Parathyroid adenoma (tissue), 2 donors: ENCODE measurements around the gene PDE4D.

ENCODE experiments used
- H2AFZ ChIP-seq: fragments of 300-600 bp; sonication (generic); one replicate; pipeline ENCODE4 v1.7.0; 2017; ENCODE audit warnings: antibody characterized with exemption, mild to moderate bottlenecking
- H3K27ac ChIP-seq: fragments of 300-600 bp; sonication (generic); one replicate; pipeline ENCODE4 v1.7.0; 2017
- H3K27me3 ChIP-seq: fragments of 300-600 bp; sonication (generic); one replicate; pipeline ENCODE4 v1.7.0; 2017; ENCODE audit warnings: low read length; ENCODE audit not compliant: control insufficient read depth, insufficient read depth
- H3K36me3 ChIP-seq: fragments of 300-600 bp; sonication (generic); one replicate; pipeline ENCODE4 v1.7.0; 2017; ENCODE audit warnings: low read length; ENCODE audit not compliant: control insufficient read depth, insufficient read depth
- H3K4me1 ChIP-seq: fragments of 300-600 bp; sonication (generic); one replicate; pipeline ENCODE4 v1.7.0; 2017; ENCODE audit warnings: control low read depth
- H3K4me2 ChIP-seq: fragments of 300-600 bp; sonication (generic); one replicate; pipeline ENCODE4 v1.7.0; 2017; ENCODE audit warnings: low read length
- H3K4me3 ChIP-seq: fragments of 300-600 bp; sonication (generic); one replicate; pipeline ENCODE4 v1.7.0; 2017; ENCODE audit warnings: low read depth, low read length
- H3K79me2 ChIP-seq: fragments of 300-600 bp; sonication (generic); one replicate; pipeline ENCODE4 v1.7.0; 2017; ENCODE audit warnings: control low read depth
- H3K9ac ChIP-seq: fragments of 300-600 bp; sonication (generic); one replicate; pipeline ENCODE4 v1.7.0; 2017; ENCODE audit warnings: mild to moderate bottlenecking
- H3K9me3 ChIP-seq: fragments of 300-600 bp; sonication (generic); one replicate; pipeline ENCODE4 v1.7.0; 2017; ENCODE audit warnings: low read length; ENCODE audit not compliant: control insufficient read depth
- TF ChIP-seq, protein P1 (sequence below): fragments of 300-600 bp; sonication (generic); IDR thresholded peaks from one replicate; pipeline ENCODE4 v1.7.0; 2017; ENCODE audit warnings: antibody characterized with exemption, mild to moderate bottlenecking
- donor health status: primary hyperparathyroidism.

Gene PDE4D

GRCh38 chr5:59535561-59535960 lies 358.0 kb downstream of the PDE4D start:
- Histone ChIP-seq H3K4me3 (no peak overlapping the region), H3K79me2 (no peaks in the 10 kb centered on the region), H3K4me2 (no peak overlapping the region), H3K4me1 (peaks cover 3% of the 10 kb centered on the region), H3K27me3 (no peaks in the 10 kb centered on the region), H3K36me3 (no peaks in the 10 kb centered on the region), H3K9ac (no peak overlapping the region), H3K27ac (no peak overlapping the region), H3K9me3 (no peaks in the 10 kb centered on the region), H2AFZ (no peak overlapping the region)
- TF ChIP-seq, protein P1, sequence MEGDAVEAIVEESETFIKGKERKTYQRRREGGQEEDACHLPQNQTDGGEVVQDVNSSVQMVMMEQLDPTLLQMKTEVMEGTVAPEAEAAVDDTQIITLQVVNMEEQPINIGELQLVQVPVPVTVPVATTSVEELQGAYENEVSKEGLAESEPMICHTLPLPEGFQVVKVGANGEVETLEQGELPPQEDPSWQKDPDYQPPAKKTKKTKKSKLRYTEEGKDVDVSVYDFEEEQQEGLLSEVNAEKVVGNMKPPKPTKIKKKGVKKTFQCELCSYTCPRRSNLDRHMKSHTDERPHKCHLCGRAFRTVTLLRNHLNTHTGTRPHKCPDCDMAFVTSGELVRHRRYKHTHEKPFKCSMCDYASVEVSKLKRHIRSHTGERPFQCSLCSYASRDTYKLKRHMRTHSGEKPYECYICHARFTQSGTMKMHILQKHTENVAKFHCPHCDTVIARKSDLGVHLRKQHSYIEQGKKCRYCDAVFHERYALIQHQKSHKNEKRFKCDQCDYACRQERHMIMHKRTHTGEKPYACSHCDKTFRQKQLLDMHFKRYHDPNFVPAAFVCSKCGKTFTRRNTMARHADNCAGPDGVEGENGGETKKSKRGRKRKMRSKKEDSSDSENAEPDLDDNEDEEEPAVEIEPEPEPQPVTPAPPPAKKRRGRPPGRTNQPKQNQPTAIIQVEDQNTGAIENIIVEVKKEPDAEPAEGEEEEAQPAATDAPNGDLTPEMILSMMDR = no peak

GRCh38 chr5:59533730-59534108 lies 359.8 kb downstream of the PDE4D start:
- TF ChIP-seq, protein P1 = no peak
- H3K27me3 ChIP-seq = no peaks in the 10 kb centered on the region
- no peaks in the 10 kb centered on the region for H3K36me3 ChIP-seq
- no peaks in the 10 kb centered on the region for H3K9me3 ChIP-seq
- no peak overlapping the region for H3K4me2 ChIP-seq
- H2AFZ ChIP-seq = no peak overlapping the region
- no peak overlapping the region for H3K4me3 ChIP-seq
- no peak overlapping the region for H3K27ac ChIP-seq
- H3K4me1 ChIP-seq = peaks cover 3% of the 10 kb centered on the region
- H3K9ac ChIP-seq = no peak overlapping the region
- H3K79me2 ChIP-seq = no peaks in the 10 kb centered on the region

- no peaks in the 10 kb centered on the region for H3K27me3 ChIP-seq
- H3K4me3 ChIP-seq = no peak overlapping the region
- no peaks in the 10 kb centered on the region for H3K79me2 ChIP-seq
- no peak overlapping the region for H3K27ac ChIP-seq
- no peaks in the 10 kb centered on the region for H3K9me3 ChIP-seq
- no peak overlapping the region for H3K4me2 ChIP-seq
- TF ChIP-seq, protein P1 = no peak
- no peak overlapping the region for H2AFZ ChIP-seq
- H3K4me1 ChIP-seq = peaks cover 3% of the 10 kb centered on the region
- H3K9ac ChIP-seq = no peak overlapping the region
- no peaks in the 10 kb centered on the region for H3K36me3 ChIP-seq
Observed at GRCh38 chr5:59532979-59533729, 360.4 kb downstream of the PDE4D start.

DNA sequence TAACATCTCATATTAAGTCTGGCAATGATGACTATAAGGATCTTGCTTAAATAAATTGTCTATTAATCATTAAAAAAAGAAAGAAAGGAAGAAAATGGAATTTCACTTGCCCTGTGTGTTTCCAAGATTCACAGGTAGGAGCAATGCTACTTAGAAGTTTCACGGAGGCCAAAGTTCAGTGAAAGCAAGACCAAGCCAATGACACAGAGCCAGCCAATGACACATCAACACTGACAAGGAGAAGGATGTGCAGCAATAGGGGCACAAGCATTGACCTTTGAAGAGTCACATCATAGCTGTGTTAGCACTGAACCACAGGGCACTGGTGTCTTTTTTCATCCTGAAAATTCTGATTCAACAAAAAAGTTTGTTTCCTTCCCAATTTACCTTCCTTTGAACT lies 364.3 kb downstream of the PDE4D start:
- TF ChIP-seq, protein P1 = no peak

More for the DNA sequence above, 364.3 kb downstream of the PDE4D start:
- no peak overlapping the region for H3K9ac ChIP-seq
- no peaks in the 10 kb centered on the region for H3K36me3 ChIP-seq
- no peak overlapping the region for H3K4me3 ChIP-seq
- no peak overlapping the region for H3K4me2 ChIP-seq
- no peak overlapping the region for H2AFZ ChIP-seq
- no peak overlapping the region for H3K27ac ChIP-seq
- H3K9me3 ChIP-seq = no peaks in the 10 kb centered on the region
- no peaks in the 10 kb centered on the region for H3K79me2 ChIP-seq
- H3K27me3 ChIP-seq = no peaks in the 10 kb centered on the region
- H3K4me1 ChIP-seq = no peaks in the 10 kb centered on the region
